Right kidney (tissue), 1 donor: Measurements from ENCODE around the gene WBP11.

Experiments used
- DNase-seq: peaks from one replicate; pipeline ENCODE4 v3.0.0-alpha.2; 2016

WBP11 gene

GRCh38 chr12:14826491-14826890, 23.2 kb upstream of the WBP11 start:
- no peak for DNase-seq

GRCh38 chr12:14825256-14825655, 22.0 kb upstream of the WBP11 start:
- no peak for DNase-seq

DNA sequence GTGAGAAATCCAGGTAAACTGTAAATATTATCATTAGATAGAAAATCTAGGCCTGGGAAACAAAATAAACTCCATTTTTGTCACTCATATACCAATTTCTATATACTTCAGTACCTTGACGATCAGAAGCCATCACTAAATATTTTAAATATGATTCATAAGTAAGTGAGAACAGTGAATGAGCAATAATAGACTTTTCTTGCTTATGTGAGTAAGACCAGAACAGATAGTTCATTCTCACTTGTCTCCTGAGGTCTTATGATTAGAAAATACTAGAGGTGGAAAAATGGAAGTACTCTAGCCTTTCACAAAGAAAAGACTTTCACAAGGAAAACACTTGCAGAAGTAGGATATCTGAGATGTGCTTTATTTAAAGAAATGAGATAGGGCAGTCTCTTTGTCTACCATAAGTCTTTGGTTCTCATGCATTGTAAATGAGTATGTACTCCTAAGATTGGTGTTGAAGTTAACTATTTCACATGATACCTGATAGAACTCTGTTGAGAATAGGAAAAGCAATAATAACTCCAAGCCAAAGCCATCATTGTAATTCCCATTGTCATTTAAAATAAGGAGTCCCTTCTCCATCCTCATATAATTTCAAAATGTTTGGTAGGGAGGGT, 20.8 kb upstream of the WBP11 start:
- DNase-seq, result no peak

- DNase-seq, result no peak
Observed at GRCh38 chr12:14814014-14814413, 10.7 kb upstream of the WBP11 start, which contains the start of gene SMCO3. TSS of gene SMCO3 (minus strand) at chr12:14814182. CDS start at chr12:14806680, 7,502 bp downstream.

GRCh38 chr12:14811486-14811885, 8.2 kb upstream of the WBP11 start:
- no peak for DNase-seq

- no peak for DNase-seq
Observed at GRCh38 chr12:14810953-14811483, 7.7 kb upstream of the WBP11 start.

DNA sequence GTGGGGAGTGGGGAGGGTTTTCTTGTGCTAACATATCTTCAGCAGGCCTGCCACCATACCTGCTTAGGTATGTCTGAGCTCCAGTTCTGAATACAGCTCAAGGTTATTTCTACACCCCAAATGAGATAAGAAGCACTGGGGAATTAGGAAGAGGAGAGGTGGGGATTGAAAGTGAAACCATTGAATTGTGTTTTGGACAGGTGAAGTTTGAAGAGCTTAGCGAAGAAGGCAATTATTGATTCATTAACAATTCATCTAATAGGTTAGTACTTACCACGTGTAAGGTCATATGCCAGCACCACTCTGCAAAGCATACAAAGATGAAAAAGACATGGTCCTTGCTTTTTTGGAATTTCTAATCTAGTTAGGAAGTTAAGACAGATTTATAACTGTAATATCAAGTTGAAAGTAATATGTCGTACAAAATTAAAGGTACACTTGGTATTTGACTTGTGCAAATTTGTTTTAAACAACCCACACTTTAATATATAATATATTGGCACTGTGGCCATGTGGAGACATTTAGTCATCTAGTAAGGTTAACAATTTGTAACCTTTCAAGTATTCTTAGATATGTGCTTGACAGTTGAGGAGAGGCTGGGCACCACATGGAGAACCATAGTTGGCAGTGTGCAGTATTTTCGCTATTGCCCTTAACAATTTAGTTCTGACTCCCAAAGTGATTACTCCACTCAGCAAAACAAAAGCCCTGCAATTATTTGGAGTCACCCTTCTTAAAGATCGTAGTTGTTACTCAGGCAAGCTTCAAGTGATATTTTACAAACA, 7.1 kb upstream of the WBP11 start:
- no peak for DNase-seq

GRCh38 chr12:14803830-14804160, 517 bp upstream of the WBP11 start:
- DNase-seq, result peak; percentile 68

DNA sequence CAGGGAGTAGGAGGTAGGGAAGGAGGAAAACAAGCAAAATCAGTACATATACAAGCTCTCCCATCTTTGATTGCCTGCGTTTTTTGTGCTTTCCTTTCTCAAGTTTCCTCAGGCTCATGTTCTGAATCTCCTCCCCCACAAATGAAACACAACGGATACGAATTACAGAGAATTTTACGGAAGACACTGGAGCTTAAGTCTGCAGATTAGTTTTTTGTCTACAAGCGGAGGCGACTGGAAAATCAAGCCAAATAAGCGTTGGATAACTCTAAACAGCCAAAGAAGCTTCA, 612 bp downstream of the WBP11 start:
- DNase-seq, result no peak

DNA sequence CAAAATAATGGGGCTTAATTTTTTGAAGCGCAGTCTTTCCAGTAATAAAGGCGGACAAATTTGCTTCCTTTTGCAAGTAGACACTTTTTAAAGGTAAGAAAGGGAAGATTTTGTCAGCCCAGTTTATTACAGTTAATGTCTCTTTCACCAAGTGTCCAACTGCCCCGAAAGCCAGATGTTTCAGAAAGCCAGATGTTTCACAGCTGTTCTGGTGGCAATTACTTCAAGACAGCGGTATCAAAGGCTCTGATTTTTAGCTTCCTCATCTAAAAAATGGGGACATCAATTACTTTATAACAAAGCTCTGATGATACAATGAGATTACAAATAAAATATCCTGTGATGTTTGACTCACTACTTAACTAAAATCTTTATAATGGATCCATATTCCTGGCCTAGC, 1.0 kb downstream of the WBP11 start:
- DNase-seq, result no peak

DNA sequence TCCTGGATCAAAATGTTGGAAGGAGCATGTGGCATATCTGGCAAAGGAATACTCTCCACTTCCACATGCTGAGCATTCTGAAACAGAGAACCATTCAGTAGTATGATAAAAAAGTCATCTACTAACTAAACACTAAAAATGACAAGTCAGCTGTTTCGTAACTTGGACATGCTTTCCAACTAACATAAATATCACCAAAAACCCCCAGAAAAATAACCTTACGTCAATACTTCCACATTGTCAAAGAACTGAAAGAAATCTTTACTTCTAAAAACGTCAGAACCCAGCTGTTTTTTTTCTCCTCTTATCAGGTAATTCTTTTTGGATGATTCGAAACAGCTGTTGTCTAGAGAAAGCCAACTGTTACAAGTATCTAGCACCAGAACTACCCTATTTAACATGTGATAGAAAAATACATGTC, 8.2 kb downstream of the WBP11 start:
- no peak for DNase-seq

- DNase-seq, result no peak
Observed at GRCh38 chr12:14785568-14785967, 17.7 kb downstream of the WBP11 start.

GRCh38 chr12:14784471-14784870, 18.8 kb downstream of the WBP11 start:
- DNase-seq, result no peak

GRCh38 chr12:14782756-14783155, 20.5 kb downstream of the WBP11 start:
- DNase-seq, result no peak

DNA sequence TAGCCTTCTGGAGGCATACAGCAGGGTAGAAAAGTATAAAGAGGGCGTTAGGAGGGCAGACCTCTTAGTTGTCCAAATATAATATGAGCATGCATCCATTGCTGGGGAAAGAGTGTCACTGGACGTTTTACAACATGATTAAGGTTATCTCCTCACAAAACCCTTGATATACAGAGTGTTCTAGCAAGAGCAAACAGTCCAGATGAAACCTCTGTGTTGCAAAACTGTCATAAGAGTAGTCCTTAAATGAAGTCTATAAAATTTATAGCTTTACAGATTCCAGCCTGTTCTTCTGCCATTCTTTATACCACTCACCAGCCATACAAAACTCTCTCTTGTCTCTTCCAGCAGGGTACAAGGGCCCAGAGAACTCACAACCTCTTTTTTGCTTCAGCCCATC, 21.7 kb downstream of the WBP11 start:
- no peak for DNase-seq

DNA sequence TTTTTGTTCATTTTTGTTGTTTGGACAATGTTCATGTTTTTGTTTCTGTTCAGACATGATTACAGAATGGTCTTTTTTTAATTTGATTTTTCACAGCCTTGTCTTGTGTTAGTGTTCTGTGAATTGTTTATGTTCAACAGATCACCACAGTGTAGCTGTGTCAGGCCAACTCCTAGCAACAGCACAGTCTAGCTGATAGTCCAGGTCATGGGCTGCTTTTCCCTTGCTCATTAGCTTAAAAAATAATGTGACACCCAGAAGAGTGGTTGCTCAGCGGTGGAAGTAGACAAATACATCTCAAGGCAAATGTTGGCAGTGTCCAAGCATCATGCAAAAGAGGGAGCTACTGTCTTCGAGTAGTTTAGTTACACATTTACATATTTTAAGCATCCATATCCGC, 22.4 kb downstream of the WBP11 start:
- no peak for DNase-seq

DNA sequence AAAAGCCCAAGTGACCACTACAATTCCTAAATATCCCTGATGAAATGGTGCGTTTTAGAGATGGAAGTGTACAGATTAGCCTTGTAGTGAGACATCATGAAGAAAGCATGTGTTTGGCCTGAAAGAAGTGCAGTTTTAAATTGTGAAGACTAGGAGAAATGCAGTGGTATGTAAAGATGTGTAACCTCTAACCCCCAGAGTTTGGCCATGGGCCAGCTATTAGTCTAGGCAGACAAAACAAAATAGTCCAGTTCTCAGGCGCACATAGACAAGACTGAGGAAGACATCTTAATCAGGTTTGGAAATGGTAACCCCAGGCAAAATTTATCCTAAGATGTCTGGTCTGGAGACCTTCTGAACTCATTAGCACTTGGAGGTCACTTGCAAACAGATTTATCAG, 23.4 kb downstream of the WBP11 start:
- DNase-seq, result no peak

GRCh38 chr12:14777271-14777670, 26.0 kb downstream of the WBP11 start:
- no peak for DNase-seq

DNA sequence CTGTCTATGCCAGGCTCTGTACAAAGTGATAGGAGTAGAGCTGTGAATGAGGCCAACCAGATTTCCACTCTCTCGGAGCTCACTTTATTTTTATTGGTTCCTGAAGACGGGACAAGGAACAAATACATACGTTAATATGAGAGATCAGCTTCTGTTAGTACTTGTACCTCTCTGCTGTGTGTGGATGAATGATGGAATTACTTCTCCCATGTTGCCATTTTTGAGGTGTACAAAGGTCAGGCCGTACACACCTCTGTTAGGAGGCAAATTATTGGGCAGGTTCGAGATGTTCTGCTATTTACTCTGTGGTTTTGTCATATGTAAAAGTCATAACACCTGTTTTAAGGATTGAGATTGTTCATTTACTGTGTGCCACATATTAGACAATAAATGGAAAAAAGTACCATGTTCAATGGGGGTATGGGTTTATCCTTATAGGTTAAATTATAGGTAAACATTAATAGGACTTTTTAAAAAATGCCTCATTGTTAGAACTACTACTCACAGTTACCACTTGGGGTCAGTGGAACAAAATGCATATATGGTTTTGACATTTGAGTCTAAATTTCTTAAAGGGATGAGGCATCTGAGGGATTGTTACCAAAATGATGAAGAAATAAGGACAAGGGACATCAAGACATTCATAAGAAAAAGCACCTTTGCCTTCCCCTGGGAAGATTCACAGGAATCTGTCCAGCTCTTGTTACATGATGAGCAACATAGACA, 26.9 kb downstream of the WBP11 start:
- no peak for DNase-seq

- no peak for DNase-seq
Observed at GRCh38 chr12:14775636-14775980, 27.7 kb downstream of the WBP11 start.

- no peak for DNase-seq
Observed at GRCh38 chr12:14774906-14775635, 28.2 kb downstream of the WBP11 start.

DNA sequence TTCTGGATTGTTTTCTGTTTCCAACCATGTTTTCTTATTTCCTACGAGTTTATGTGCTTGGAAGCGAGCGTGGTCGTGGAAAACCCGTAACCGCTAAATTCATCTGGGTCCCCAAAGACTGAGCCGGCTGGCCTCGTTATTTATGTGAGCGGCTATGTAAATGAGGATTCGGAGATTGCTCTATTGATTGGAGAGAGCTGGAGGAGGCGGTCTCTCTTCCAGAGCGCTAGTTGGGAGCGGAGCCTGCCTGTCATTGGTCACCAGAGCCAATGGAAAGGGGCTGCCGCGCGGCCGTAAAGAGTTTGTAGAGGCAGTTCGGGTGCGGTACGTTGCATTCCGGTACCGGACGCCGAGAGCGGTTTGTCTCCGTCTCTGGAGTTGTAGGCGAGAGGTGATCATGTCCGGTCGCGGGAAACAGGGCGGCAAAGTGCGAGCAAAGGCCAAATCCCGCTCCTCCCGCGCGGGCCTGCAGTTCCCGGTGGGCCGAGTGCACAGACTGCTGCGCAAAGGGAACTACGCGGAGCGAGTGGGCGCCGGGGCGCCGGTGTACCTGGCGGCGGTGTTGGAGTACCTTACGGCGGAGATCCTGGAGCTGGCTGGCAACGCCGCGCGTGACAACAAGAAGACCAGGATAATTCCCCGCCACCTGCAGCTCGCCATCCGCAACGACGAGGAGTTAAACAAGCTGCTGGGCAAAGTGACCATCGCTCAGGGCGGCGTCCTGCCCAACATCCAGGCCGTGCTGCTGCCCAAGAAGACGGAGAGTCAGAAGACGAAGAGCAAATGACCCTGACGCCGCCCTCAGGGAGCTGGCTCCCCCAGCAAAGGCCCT, 29.0 kb downstream of the WBP11 start:
- DNase-seq, result peak; percentile 97
